Mesothelial cell of epicardium (in vitro differentiated cells): ENCODE measurements around the gene PROB1. TPM values are rescaled to one million over a fixed set of nuclear protein-coding genes. Genes with fewer than 3 reads are reported as not detected.

Experiments used
- DNase-seq, 2 experiments: peaks; one replicate each; pipeline ENCODE4 v3.0.0; 2021; ENCODE audit warnings: low spot score in 2 of 2; ENCODE audit not compliant: unreplicated experiment in 2 of 2
- H3K27ac Mint-ChIP-seq: 2 replicates; pipeline ENCODE4 v1.8.0; 2021; ENCODE audit warnings: mixed read lengths
- H3K27me3 Mint-ChIP-seq: 2 replicates; pipeline ENCODE4 v1.8.0; 2021; ENCODE audit warnings: low read depth, mixed read lengths
- H3K36me3 Mint-ChIP-seq: 2 replicates; pipeline ENCODE4 v1.8.0; 2021; ENCODE audit warnings: mixed read lengths
- H3K4me1 Mint-ChIP-seq: 2 replicates; pipeline ENCODE4 v1.8.0; 2021; ENCODE audit warnings: mixed read lengths
- H3K4me3 Mint-ChIP-seq: 2 replicates; pipeline ENCODE4 v1.8.0; 2021; ENCODE audit warnings: mild to moderate bottlenecking, moderate library complexity, mixed read lengths
- H3K9me3 Mint-ChIP-seq: 2 replicates; pipeline ENCODE4 v1.8.0; 2021; ENCODE audit warnings: mixed read lengths
- total RNA-seq: library from RNA; stranded (reverse); gene quantifications from 3 replicates; pipeline ENCODE4 v1.2.1, GENCODE V29; 2021
- TF ChIP-seq, protein P1 (sequence below): fragments of 200-600 bp; sonication (generic); IDR thresholded peaks from one replicate; pipeline ENCODE4 v1.5.0; 2021; ENCODE audit warnings: antibody characterized with exemption; ENCODE audit not compliant: unreplicated experiment

Gene PROB1
- total RNA-seq, 1 donor from 2014 or later, result 1.6 TPM

- H3K4me1 Mint-ChIP-seq, result peaks cover 2% of the 10 kb centered on the region
- H3K9me3 Mint-ChIP-seq, result no peaks in the 10 kb centered on the region
- H3K27me3 Mint-ChIP-seq, result no peaks in the 10 kb centered on the region
- peaks cover 32% of the 10 kb centered on the region for H3K36me3 Mint-ChIP-seq
- TF ChIP-seq, protein P1, sequence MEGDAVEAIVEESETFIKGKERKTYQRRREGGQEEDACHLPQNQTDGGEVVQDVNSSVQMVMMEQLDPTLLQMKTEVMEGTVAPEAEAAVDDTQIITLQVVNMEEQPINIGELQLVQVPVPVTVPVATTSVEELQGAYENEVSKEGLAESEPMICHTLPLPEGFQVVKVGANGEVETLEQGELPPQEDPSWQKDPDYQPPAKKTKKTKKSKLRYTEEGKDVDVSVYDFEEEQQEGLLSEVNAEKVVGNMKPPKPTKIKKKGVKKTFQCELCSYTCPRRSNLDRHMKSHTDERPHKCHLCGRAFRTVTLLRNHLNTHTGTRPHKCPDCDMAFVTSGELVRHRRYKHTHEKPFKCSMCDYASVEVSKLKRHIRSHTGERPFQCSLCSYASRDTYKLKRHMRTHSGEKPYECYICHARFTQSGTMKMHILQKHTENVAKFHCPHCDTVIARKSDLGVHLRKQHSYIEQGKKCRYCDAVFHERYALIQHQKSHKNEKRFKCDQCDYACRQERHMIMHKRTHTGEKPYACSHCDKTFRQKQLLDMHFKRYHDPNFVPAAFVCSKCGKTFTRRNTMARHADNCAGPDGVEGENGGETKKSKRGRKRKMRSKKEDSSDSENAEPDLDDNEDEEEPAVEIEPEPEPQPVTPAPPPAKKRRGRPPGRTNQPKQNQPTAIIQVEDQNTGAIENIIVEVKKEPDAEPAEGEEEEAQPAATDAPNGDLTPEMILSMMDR, result no peak
- no peak for DNase-seq
- no peak overlapping the region for H3K4me3 Mint-ChIP-seq
- H3K27ac Mint-ChIP-seq, result peak overlapping the region; percentile 20
Observed at GRCh38 chr5:139368613-139369012, 26.3 kb downstream of the PROB1 start.

GRCh38 chr5:139364466-139364865 is 30.4 kb downstream of the PROB1 start:
- Mint-ChIP-seq H3K27ac (peak overlapping the region; percentile 66), H3K27me3 (no peaks in the 10 kb centered on the region), H3K4me1 (peaks cover 2% of the 10 kb centered on the region), H3K36me3 (peaks cover 35% of the 10 kb centered on the region), H3K4me3 (no peak overlapping the region), H3K9me3 (no peaks in the 10 kb centered on the region)
- DNase-seq, result no peak
- TF ChIP-seq, protein P1, result no peak

- H3K9me3 Mint-ChIP-seq, result no peaks in the 10 kb centered on the region
- H3K36me3 Mint-ChIP-seq, result peaks cover 35% of the 10 kb centered on the region
- peaks cover 2% of the 10 kb centered on the region for H3K4me1 Mint-ChIP-seq
- TF ChIP-seq, protein P1, result no peak
- H3K4me3 Mint-ChIP-seq, result no peak overlapping the region
- no peaks in the 10 kb centered on the region for H3K27me3 Mint-ChIP-seq
- peak overlapping the region; percentile 66 for H3K27ac Mint-ChIP-seq
- DNase-seq, result no peak
Observed at GRCh38 chr5:139363937-139364336, 31.0 kb downstream of the PROB1 start.

DNA sequence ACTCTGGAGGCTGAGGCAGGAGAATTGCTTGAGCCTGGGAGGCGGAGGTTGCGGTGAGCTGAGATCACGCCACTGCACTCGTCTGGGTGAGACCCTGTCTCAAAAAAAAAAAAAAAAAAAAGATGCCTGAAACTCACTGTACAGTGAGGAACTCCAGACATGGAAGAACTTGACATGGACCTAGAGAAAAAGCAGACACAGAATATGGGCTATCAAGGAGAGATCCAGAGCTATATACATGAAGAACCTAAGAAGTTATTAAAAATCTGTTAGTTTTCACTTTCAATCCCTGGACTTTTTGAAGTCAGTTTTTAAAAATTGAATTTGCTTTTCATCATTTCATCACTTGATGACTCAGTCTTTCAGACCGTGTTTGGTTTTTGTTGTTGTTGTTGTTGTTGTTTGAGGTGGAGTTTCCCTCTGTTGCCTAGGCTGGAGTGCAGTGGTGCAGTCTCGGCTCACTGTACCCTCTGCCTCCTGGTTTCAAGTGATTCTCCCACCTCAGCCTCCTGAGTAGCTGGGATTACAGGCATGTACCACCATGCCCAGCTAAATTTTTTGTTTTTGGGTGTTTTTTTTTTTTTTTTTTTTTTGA is 33.0 kb downstream of the PROB1 start:
- peaks cover 42% of the 10 kb centered on the region for H3K36me3 Mint-ChIP-seq
- TF ChIP-seq, protein P1, result no peak
- no peak overlapping the region for H3K27ac Mint-ChIP-seq
- DNase-seq, result no peak
- no peaks in the 10 kb centered on the region for H3K27me3 Mint-ChIP-seq
- peaks cover 2% of the 10 kb centered on the region for H3K4me1 Mint-ChIP-seq
- no peaks in the 10 kb centered on the region for H3K9me3 Mint-ChIP-seq
- H3K4me3 Mint-ChIP-seq, result no peak overlapping the region

GRCh38 chr5:139360384-139360783 is 34.5 kb downstream of the PROB1 start:
- TF ChIP-seq, protein P1, result no peak

More at GRCh38 chr5:139360384-139360783, 34.5 kb downstream of the PROB1 start:
- H3K9me3 Mint-ChIP-seq, result no peaks in the 10 kb centered on the region
- peaks cover 2% of the 10 kb centered on the region for H3K4me1 Mint-ChIP-seq
- no peak for DNase-seq
- H3K27me3 Mint-ChIP-seq, result no peaks in the 10 kb centered on the region
- no peak overlapping the region for H3K4me3 Mint-ChIP-seq
- no peak overlapping the region for H3K27ac Mint-ChIP-seq
- peaks cover 42% of the 10 kb centered on the region for H3K36me3 Mint-ChIP-seq
